Keratinocyte (primary cell): ENCODE measurements around the gene MARCHF10. TPM values are rescaled to one million over a fixed set of nuclear protein-coding genes. Genes with fewer than 3 reads are reported as not detected.
"Not testable (repeated sequence)": the region's sequence is repeated elsewhere in the genome, so short reads cannot be mapped to it uniquely, and the experiment has no call there.

Experiments
- DNase-seq: peaks from one replicate; pipeline ENCODE4 v3.0.0-alpha.2; 2011; ENCODE audit warnings: low read depth, missing footprints, low spot score
- FAIRE-seq: peaks from 2 replicates; lab custom pipeline; 2011; peaks lifted over from hg19 to GRCh38; lab: Jason Lieb, UNC
- H2AFZ ChIP-seq: 2 replicates; pipeline ENCODE4 v1.6.0; 2012; ENCODE audit warnings: low read length, control low read depth, inconsistent platforms; ENCODE audit not compliant: control insufficient read depth
- H3K27ac ChIP-seq: 2 replicates; pipeline ENCODE4 v1.5.1; 2011; ENCODE audit warnings: low read length; ENCODE audit not compliant: control insufficient read depth, insufficient read depth
- H3K27me3 ChIP-seq: 3 replicates; pipeline ENCODE4 v1.6.0; 2011; ENCODE audit warnings: low read length; ENCODE audit not compliant: control insufficient read depth, insufficient read depth; ENCODE audit errors: extremely low read depth
- H3K36me3 ChIP-seq, 2 experiments: 2 replicates in 1 of 2; 3 replicates in 1 of 2; pipeline ENCODE4 v1.5.1; 2011; ENCODE audit warnings: low read length in 2 of 2, mild to moderate bottlenecking in 1 of 2; ENCODE audit not compliant: control insufficient read depth in 2 of 2, insufficient read depth in 2 of 2; ENCODE audit errors: extremely low read depth in 1 of 2
- H3K4me1 ChIP-seq: 3 replicates; pipeline ENCODE4 v1.5.1; 2011; ENCODE audit warnings: low read length; ENCODE audit not compliant: control insufficient read depth, insufficient read depth; ENCODE audit errors: extremely low read depth
- H3K4me2 ChIP-seq: 3 replicates; pipeline ENCODE4 v1.6.0; 2011; ENCODE audit warnings: low read depth, low read length; ENCODE audit not compliant: control insufficient read depth, insufficient read depth; ENCODE audit errors: extremely low read depth
- H3K4me3 ChIP-seq, 3 experiments: fragments of 200-600 bp in 1 of 3; sonication (generic) in 1 of 3; 2 replicates in 2 of 3; 3 replicates in 1 of 3; pipeline ENCODE4 v1.5.1; 2011 to 2016; ENCODE audit warnings: low read length in 3 of 3, mild to moderate bottlenecking in 3 of 3, control low read depth in 2 of 3, inconsistent platforms in 1 of 3, low read depth in 1 of 3, mixed read lengths in 1 of 3, mixed run types in 1 of 3, moderate library complexity in 1 of 3; ENCODE audit not compliant: control insufficient read depth in 2 of 3, insufficient read depth in 2 of 3; ENCODE audit errors: extremely low read depth in 1 of 3
- H3K79me2 ChIP-seq: 2 replicates; pipeline ENCODE4 v1.6.0; 2012; ENCODE audit warnings: low read length; ENCODE audit not compliant: control insufficient read depth, insufficient read depth
- H3K9ac ChIP-seq: 3 replicates; pipeline ENCODE4 v1.6.0; 2011; ENCODE audit warnings: low read length; ENCODE audit not compliant: control insufficient read depth, insufficient read depth; ENCODE audit errors: extremely low read depth
- H3K9me1 ChIP-seq: 3 replicates; pipeline ENCODE4 v1.6.0; 2011; ENCODE audit warnings: low read length; ENCODE audit not compliant: control insufficient read depth, insufficient read depth; ENCODE audit errors: extremely low read depth
- H3K9me3 ChIP-seq: 2 replicates; pipeline ENCODE4 v1.5.1; 2012; ENCODE audit warnings: low read depth, low read length; ENCODE audit not compliant: control insufficient read depth
- H4K20me1 ChIP-seq: 3 replicates; pipeline ENCODE4 v1.6.0; 2011; ENCODE audit warnings: low read length; ENCODE audit not compliant: control insufficient read depth, insufficient read depth; ENCODE audit errors: extremely low read depth
- EZH2 ChIP-seq: IDR thresholded peaks from one replicate; pipeline ENCODE4 v1.6.1; 2012; ENCODE audit warnings: inconsistent platforms, mild to moderate bottlenecking, low read length, moderate library complexity
- dilution Hi-C: fragments of 300-500 bp; cut with MboI; formaldehyde crosslinking; loops from one replicate; pipeline ENCODE4 v1.7.0; 2020; ENCODE audit warnings: low sequenced_read_pairs; ENCODE audit not compliant: extremely low pct_ligation_motif_present
- polyA plus RNA-seq, 5 experiments: library from polyadenylated mRNA; depleted of rRNA in 3 of 5; stranded (reverse) in 3 of 5; stranded (forward) in 1 of 5; unstranded in 1 of 5; fragments of >200 nt; gene quantifications; 1 replicate in 1 of 5; 2 replicates in 3 of 5; 3 replicates in 1 of 5; pipeline versions ENCODE4 v1.2.1 to v1.2.3, GENCODE V29; 2011 to 2012; ENCODE audit warnings: missing spikeins in 2 of 5, low read depth in 1 of 5, low replicate concordance in 1 of 5
- TF ChIP-seq, protein P1 (sequence below), 3 experiments: IDR thresholded peaks in 1 of 3; conservative IDR thresholded peaks in 1 of 3; optimal IDR thresholded peaks in 1 of 3; 2 replicates in 2 of 3; 3 replicates in 1 of 3; pipeline versions ENCODE3 to v1.5.1; 2011; ENCODE audit warnings: low read length in 3 of 3, mild to moderate bottlenecking in 3 of 3, moderate library complexity in 2 of 3, control low read depth in 1 of 3, inconsistent platforms in 1 of 3; ENCODE audit not compliant: insufficient read depth in 2 of 3; ENCODE audit errors: extremely low read depth in 1 of 3

The MARCHF10 gene
- polyA plus RNA-seq, 1 donor (not counting 4 experiments of a cell fraction or from before 2014, with no cell fraction given), result not detected

DNA sequence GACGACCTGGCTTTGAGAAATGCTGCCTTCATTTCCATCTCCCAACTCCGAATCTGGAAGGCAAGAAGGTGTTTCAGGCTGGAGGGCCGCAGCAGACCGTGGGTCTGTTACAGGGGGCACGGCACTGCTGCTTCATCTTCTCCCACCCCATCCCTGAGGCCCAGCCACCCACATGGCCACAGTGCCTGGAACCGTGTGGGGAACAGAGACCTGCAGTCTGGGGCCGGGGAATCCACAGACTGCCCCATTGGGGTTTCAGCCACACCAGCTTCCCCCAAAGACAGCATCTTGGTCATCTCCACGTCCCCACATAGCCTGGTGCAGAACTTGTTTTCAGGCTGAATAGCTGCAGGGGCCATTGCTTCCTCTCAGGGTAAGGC, 106.4 kb downstream of the MARCHF10 start:
- Histone ChIP-seq H3K79me2 (no peaks in the 10 kb centered on the region), H4K20me1 (no peaks in the 10 kb centered on the region), H3K9me3 (no peaks in the 10 kb centered on the region), H3K9ac (no peak overlapping the region), H3K27ac (no peak overlapping the region), H2AFZ (no peak overlapping the region), H3K4me1 (peaks cover 29% of the 10 kb centered on the region), H3K27me3 (no peaks in the 10 kb centered on the region), H3K36me3 (no peaks in the 10 kb centered on the region), H3K4me2 (no peak overlapping the region), H3K9me1 (no peaks in the 10 kb centered on the region), H3K4me3 (no peak overlapping the region)
- DNase-seq (no peak), FAIRE-seq (no peak)
- dilution Hi-C loops, result no loop called here
- TF ChIP-seq, protein P1, sequence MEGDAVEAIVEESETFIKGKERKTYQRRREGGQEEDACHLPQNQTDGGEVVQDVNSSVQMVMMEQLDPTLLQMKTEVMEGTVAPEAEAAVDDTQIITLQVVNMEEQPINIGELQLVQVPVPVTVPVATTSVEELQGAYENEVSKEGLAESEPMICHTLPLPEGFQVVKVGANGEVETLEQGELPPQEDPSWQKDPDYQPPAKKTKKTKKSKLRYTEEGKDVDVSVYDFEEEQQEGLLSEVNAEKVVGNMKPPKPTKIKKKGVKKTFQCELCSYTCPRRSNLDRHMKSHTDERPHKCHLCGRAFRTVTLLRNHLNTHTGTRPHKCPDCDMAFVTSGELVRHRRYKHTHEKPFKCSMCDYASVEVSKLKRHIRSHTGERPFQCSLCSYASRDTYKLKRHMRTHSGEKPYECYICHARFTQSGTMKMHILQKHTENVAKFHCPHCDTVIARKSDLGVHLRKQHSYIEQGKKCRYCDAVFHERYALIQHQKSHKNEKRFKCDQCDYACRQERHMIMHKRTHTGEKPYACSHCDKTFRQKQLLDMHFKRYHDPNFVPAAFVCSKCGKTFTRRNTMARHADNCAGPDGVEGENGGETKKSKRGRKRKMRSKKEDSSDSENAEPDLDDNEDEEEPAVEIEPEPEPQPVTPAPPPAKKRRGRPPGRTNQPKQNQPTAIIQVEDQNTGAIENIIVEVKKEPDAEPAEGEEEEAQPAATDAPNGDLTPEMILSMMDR (optimal IDR thresholded peaks at IDR 0.05 in 1 of 3, IDR thresholded peaks at IDR 0.05 in 1 of 3, conservative IDR thresholded peaks at IDR 0.05 in 1 of 3; ENCODE audit: extremely low read depth in 1 of 3, insufficient read depth in 2 of 3, low read length in 3 of 3), result no peak
- TF ChIP-seq EZH2, result no peak

DNA sequence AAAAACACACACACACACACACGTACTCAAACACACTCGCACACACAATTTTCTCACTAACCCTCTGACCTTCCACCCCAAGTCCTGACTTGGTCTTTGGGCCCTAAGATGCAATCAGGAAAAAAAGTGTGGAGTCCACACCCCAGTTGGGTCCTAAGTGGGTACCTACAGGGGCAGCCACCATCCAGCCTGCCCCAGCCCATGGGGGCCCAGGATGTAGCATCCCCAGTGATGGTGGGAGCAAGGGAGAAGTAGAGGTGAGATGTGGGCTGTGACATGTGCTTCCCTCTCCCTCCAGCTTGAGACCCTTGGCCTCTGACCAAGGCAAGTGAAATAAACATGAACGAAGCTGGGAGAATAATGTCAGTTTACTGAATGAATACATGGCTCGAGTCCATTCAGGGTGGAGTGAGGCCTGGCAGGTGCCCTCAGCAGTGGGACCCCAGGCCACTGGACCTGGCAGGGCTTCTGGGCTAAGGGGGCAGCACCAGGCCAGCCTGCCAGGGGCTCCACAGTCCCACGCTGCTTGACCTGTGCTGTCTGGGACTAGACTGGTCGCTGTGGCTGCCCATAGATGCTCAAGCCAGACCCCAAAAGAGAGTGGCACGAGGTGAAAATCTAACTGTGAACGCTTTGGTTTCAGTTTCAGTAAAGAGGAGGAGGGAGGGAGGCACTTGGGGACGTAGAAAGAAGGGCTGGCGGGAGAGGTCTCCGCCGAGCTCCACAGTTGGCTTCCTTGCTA, 107.0 kb downstream of the MARCHF10 start:
- no peaks in the 10 kb centered on the region for H3K36me3 ChIP-seq
- no peak overlapping the region for H3K4me2 ChIP-seq
- no peaks in the 10 kb centered on the region for H3K27me3 ChIP-seq
- H4K20me1 ChIP-seq, result no peaks in the 10 kb centered on the region
- no peak overlapping the region for H3K27ac ChIP-seq
- dilution Hi-C loops, result no loop called here
- H3K9ac ChIP-seq, result no peak overlapping the region
- no peak overlapping the region for H2AFZ ChIP-seq
- H3K9me1 ChIP-seq, result no peaks in the 10 kb centered on the region
- H3K9me3 ChIP-seq, result no peaks in the 10 kb centered on the region
- no peaks in the 10 kb centered on the region for H3K79me2 ChIP-seq
- no peak overlapping the region for H3K4me3 ChIP-seq
- TF ChIP-seq, protein P1 (optimal IDR thresholded peaks at IDR 0.05 in 1 of 3, IDR thresholded peaks at IDR 0.05 in 1 of 3, conservative IDR thresholded peaks at IDR 0.05 in 1 of 3; ENCODE audit: extremely low read depth in 1 of 3, insufficient read depth in 2 of 3, low read length in 3 of 3), result no peak
- no peak for TF ChIP-seq EZH2
- H3K4me1 ChIP-seq, result peaks cover 27% of the 10 kb centered on the region
- DNase-seq (no peak), FAIRE-seq (no peak)

DNA sequence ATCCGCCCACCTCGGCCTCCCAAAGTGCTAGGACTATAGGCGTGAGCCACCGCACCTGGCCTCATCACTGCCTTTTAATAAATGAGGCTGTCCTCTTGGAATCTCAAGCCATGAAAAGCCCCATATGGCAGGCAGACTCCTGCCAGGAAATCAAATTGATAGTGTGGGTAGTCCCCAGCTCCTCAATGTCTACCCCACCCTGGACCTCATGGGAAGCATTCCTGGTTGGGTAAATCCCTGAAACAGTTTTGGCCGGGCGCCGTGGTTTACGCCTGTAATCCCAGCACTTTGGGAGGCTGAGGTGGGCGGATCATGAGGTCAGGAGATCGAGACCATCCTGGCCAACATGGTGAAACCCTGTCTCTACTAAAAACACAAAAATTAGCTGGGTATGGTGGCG, 109.7 kb downstream of the MARCHF10 start:
- FAIRE-seq, H3K36me3 ChIP-seq, H2AFZ ChIP-seq, H4K20me1 ChIP-seq, H3K27ac ChIP-seq, H3K9ac ChIP-seq, dilution Hi-C loops, DNase-seq, H3K27me3 ChIP-seq, H3K9me1 ChIP-seq, H3K79me2 ChIP-seq, H3K4me3 ChIP-seq, H3K9me3 ChIP-seq, H3K4me2 ChIP-seq: not testable (repeated sequence)
- peaks cover 24% of the 10 kb centered on the region for H3K4me1 ChIP-seq
